Measurements from ENCODE around the gene RALGAPA2.

Gene RALGAPA2

GRCh38 chr20:20466341-20466879 lies 246.0 kb downstream of the RALGAPA2 start:
- H3K4me3 ChIP-seq (ENCODE audit: low read depth, low read length) = no peak overlapping the region

DNA sequence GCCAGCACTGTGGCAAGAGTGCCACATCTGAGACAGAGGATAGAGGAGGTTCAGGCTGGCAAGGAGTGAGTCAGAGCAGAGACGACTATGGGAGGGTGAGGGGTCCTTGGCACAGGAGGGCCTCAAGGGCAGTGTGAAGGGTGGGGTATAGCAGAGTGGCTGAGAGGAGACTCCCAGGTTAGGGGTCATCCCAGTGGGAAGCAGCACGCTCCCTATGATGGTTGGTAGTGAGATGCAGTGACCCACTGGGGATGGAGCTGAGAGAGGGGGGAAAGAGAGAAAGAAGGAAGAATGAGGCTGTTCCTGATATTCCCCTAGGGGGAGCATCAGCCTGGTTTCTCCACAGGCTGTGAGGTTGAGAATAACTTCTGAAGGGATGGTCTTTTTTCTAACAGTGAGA lies 247.2 kb downstream of the RALGAPA2 start:
- no peak overlapping the region for H3K4me3 ChIP-seq (ENCODE audit: low read depth, low read length)
- TF ChIP-seq CTCF (IDR thresholded peaks at IDR 0.05; ENCODE audit: borderline replicate concordance, insufficient read depth, low read depth, low read length) = peak; percentile 34; the same call in 1 of the 2 replicates

More at GRCh38 chr20:20466341-20466879, 246.0 kb downstream of the RALGAPA2 start:
- TF ChIP-seq CTCF (IDR thresholded peaks at IDR 0.05; ENCODE audit: borderline replicate concordance, insufficient read depth, low read depth, low read length) = no peak

GRCh38 chr20:20463933-20464374 lies 248.5 kb downstream of the RALGAPA2 start:
- TF ChIP-seq CTCF (IDR thresholded peaks at IDR 0.05; ENCODE audit: borderline replicate concordance, insufficient read depth, low read depth, low read length) = no peak
- no peak overlapping the region for H3K4me3 ChIP-seq (ENCODE audit: low read depth, low read length)

GRCh38 chr20:20462185-20462584 lies 250.3 kb downstream of the RALGAPA2 start:
- no peak overlapping the region for H3K4me3 ChIP-seq (ENCODE audit: low read depth, low read length)
- TF ChIP-seq CTCF (IDR thresholded peaks at IDR 0.05; ENCODE audit: borderline replicate concordance, insufficient read depth, low read depth, low read length) = no peak

- H3K4me3 ChIP-seq (ENCODE audit: low read depth, low read length) = no peak overlapping the region
- TF ChIP-seq CTCF (IDR thresholded peaks at IDR 0.05; ENCODE audit: borderline replicate concordance, insufficient read depth, low read depth, low read length) = no peak
Measured at GRCh38 chr20:20461551-20461950, 250.9 kb downstream of the RALGAPA2 start.

DNA sequence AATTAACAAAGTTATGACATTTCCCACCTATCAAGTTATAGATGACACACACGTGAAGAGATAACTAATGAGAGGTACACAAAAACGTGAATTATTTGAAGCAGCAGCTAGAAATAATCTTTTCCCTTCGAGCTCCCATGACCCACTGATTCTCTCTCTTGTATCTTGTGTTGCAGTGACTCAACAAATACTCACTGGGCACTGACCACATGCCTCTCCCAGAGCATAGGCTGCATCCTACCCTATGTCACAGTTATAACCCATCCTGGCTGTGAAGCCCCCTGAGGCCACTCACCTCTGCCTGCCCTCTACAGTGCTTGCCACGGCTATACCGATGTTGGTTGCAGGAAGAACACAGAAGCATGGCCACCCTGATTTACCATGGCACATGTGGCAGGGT lies 252.7 kb downstream of the RALGAPA2 start:
- TF ChIP-seq CTCF (IDR thresholded peaks at IDR 0.05; ENCODE audit: borderline replicate concordance, insufficient read depth, low read depth, low read length) = no peak
- no peak overlapping the region for H3K4me3 ChIP-seq (ENCODE audit: low read depth, low read length)

GRCh38 chr20:20457392-20458126 lies 254.9 kb downstream of the RALGAPA2 start:
- TF ChIP-seq CTCF (IDR thresholded peaks at IDR 0.05; ENCODE audit: borderline replicate concordance, insufficient read depth, low read depth, low read length) = no peak
- H3K4me3 ChIP-seq (ENCODE audit: low read depth, low read length) = no peak overlapping the region
